PC-9 (cell line): ENCODE results near the gene LRMDA. TPM values are rescaled to one million over a fixed set of nuclear protein-coding genes. Genes with fewer than 3 reads are reported as not detected.

Source experiments
- BruUV-seq: library from RNA; stranded (reverse); fragments of 400-500 nt; replicated peaks from 2 replicates; lab custom pipeline; 2021; lab: Mats Ljungman, UMichigan
- CTCF ChIA-PET: fragments of 300-600 bp; sonication (Branson Sonifier 250); formaldehyde crosslinking; loops from one replicate; lab custom pipeline; 2022; ENCODE audit warnings: antibody characterized with exemption; lab: Charles Lee
- POLR2A ChIA-PET: fragments of 300-600 bp; sonication (Branson Sonifier 250); formaldehyde crosslinking; loops from one replicate; lab custom pipeline; 2022; ENCODE audit warnings: antibody characterized with exemption; ENCODE audit not compliant: unreplicated experiment; lab: Charles Lee
- DNase-seq, 2 experiments: peaks; one replicate each; pipeline versions ENCODE4 v3.0.0 to v3.0.0-alpha.2; 2015 to 2022; ENCODE audit warnings: mixed read lengths in 1 of 2
- H2AFZ ChIP-seq: fragments of 200-600 bp; sonication (generic); 2 replicates; pipeline ENCODE4 v1.8.1; 2017; ENCODE audit warnings: antibody characterized with exemption
- H3F3A ChIP-seq: fragments of 200-600 bp; sonication (generic); 2 replicates; pipeline ENCODE4 v1.8.1; 2017; ENCODE audit warnings: antibody characterized with exemption, mild to moderate bottlenecking, low read depth; ENCODE audit not compliant: insufficient read depth
- H3K27ac ChIP-seq: fragments of 200-600 bp; sonication (generic); 2 replicates; pipeline ENCODE4 v1.6.1; 2016; ENCODE audit warnings: mixed run types
- H3K27me3 ChIP-seq: fragments of 200-600 bp; sonication (generic); 2 replicates; pipeline ENCODE4 v1.6.1; 2016; ENCODE audit warnings: low read depth, mixed run types; ENCODE audit not compliant: insufficient read depth
- H3K36me3 ChIP-seq: fragments of 200-600 bp; sonication (generic); 2 replicates; pipeline ENCODE4 v1.6.1; 2016; ENCODE audit warnings: low read depth, mixed run types
- H3K4me1 ChIP-seq: fragments of 200-600 bp; sonication (generic); replicated peaks from 2 replicates; pipeline ENCODE4 v1.6.1; 2016; ENCODE audit warnings: mixed run types; ENCODE audit not compliant: insufficient read depth
- H3K4me2 ChIP-seq: fragments of 200-600 bp; sonication (generic); 2 replicates; pipeline ENCODE4 v1.6.1; 2017; ENCODE audit warnings: mixed run types
- H3K4me3 ChIP-seq: fragments of 200-600 bp; sonication (generic); 2 replicates; pipeline ENCODE4 v1.6.1; 2016; ENCODE audit warnings: mixed run types
- H3K79me2 ChIP-seq: fragments of 200-600 bp; sonication (generic); 2 replicates; pipeline ENCODE4 v1.6.1; 2017; ENCODE audit warnings: low read depth, mixed run types
- H3K9me2 ChIP-seq: fragments of 200-600 bp; sonication (generic); 2 replicates; pipeline ENCODE4 v1.8.1; 2017; ENCODE audit warnings: mild to moderate bottlenecking; ENCODE audit not compliant: insufficient read depth
- H3K9me3 ChIP-seq: fragments of 200-600 bp; sonication (generic); 2 replicates; pipeline ENCODE4 v1.8.1; 2016; ENCODE audit warnings: low read depth; ENCODE audit not compliant: insufficient read depth
- H4K20me1 ChIP-seq: fragments of 200-600 bp; sonication (generic); 2 replicates; pipeline ENCODE4 v1.8.1; 2017; ENCODE audit not compliant: insufficient read depth
- CTCF ChIP-seq: fragments of 200-600 bp; sonication (generic); conservative IDR thresholded peaks from 2 replicates; pipeline ENCODE4 v1.6.1; 2017; ENCODE audit warnings: mixed run types, antibody characterized with exemption, mild to moderate bottlenecking, moderate library complexity
- EZH2 ChIP-seq: fragments of 200-600 bp; sonication (generic); IDR thresholded peaks from 2 replicates; pipeline ENCODE4 v1.8.0; 2017; ENCODE audit warnings: antibody characterized with exemption, low read depth
- intact Hi-C: fragments of 100-400 bp; cut with micrococcal nuclease; formaldehyde crosslinking; loops from one replicate; pipeline ENCODE4 v1.10.0; 2022; ENCODE audit not compliant: unreplicated experiment
- total RNA-seq: library from RNA; stranded (reverse); gene quantifications from 2 replicates; pipeline ENCODE4 v1.2.3, GENCODE V29; 2021

Gene LRMDA
- total RNA-seq, 1 experiment from 2014 or later: not detected

- no peaks in the 10 kb centered on the region for H3K9me2 ChIP-seq
- intact Hi-C loops: no loop called here
Observed at GRCh38 chr10:75875740-75876139, 444.3 kb downstream of the LRMDA start.

GRCh38 chr10:75876710-75877109 lies 445.3 kb downstream of the LRMDA start:
- ChIA-PET POLR2A (no interaction called here), CTCF (no interaction called here)
- no peaks in the 10 kb centered on the region for H3K4me1 ChIP-seq
- no peaks in the 10 kb centered on the region for H3K79me2 ChIP-seq
- H3K27me3 ChIP-seq: no peaks in the 10 kb centered on the region
- no TSS peak for BruUV-seq
- intact Hi-C loops: no loop called here
- no peak overlapping the region for H3K4me2 ChIP-seq
- H4K20me1 ChIP-seq: no peaks in the 10 kb centered on the region
- H3F3A ChIP-seq: no peaks in the 10 kb centered on the region
- no peaks in the 10 kb centered on the region for H3K36me3 ChIP-seq
- H3K27ac ChIP-seq: no peak overlapping the region
- no peaks in the 10 kb centered on the region for H3K9me3 ChIP-seq
- no peak for DNase-seq
- TF ChIP-seq EZH2: no peak
- TF ChIP-seq CTCF: no peak
- H2AFZ ChIP-seq: no peak overlapping the region
- H3K4me3 ChIP-seq: no peak overlapping the region
- H3K9me2 ChIP-seq: no peaks in the 10 kb centered on the region

More at GRCh38 chr10:75875740-75876139, 444.3 kb downstream of the LRMDA start:
- ChIA-PET CTCF (no interaction called here), POLR2A (no interaction called here)
- Histone ChIP-seq H3K79me2 (no peaks in the 10 kb centered on the region), H3K27ac (no peak overlapping the region), H2AFZ (no peak overlapping the region), H3K4me3 (no peak overlapping the region), H3K4me2 (no peak overlapping the region), H3K36me3 (no peaks in the 10 kb centered on the region), H3F3A (no peaks in the 10 kb centered on the region), H3K9me3 (no peaks in the 10 kb centered on the region), H3K4me1 (no peaks in the 10 kb centered on the region), H4K20me1 (no peaks in the 10 kb centered on the region), H3K27me3 (no peaks in the 10 kb centered on the region)
- BruUV-seq: no TSS peak
- TF ChIP-seq EZH2 (no peak), CTCF (no peak)
- no peak for DNase-seq

GRCh38 chr10:75877877-75878276 lies 446.5 kb downstream of the LRMDA start:
- Histone ChIP-seq H3K4me1 (no peaks in the 10 kb centered on the region), H3K27ac (no peak overlapping the region), H2AFZ (no peak overlapping the region), H4K20me1 (no peaks in the 10 kb centered on the region), H3K36me3 (no peaks in the 10 kb centered on the region), H3K27me3 (no peaks in the 10 kb centered on the region), H3K79me2 (no peaks in the 10 kb centered on the region), H3K4me2 (no peak overlapping the region), H3F3A (no peaks in the 10 kb centered on the region), H3K9me2 (no peaks in the 10 kb centered on the region), H3K4me3 (no peak overlapping the region), H3K9me3 (no peaks in the 10 kb centered on the region)
- DNase-seq: no peak
- ChIA-PET POLR2A (no interaction called here), CTCF (no interaction called here)
- BruUV-seq: no TSS peak
- intact Hi-C loops: no loop called here
- TF ChIP-seq CTCF: no peak
- no peak for TF ChIP-seq EZH2
